Activated naive CD8-positive, alpha-beta T cell treated with anti-CD3 and anti-CD28 coated beads, Interleukin-2, amount 10 ng/mL, durations not matched to agents 7 days and 5 days (primary cell): ENCODE measurements around the gene TTLL5. TPM values are rescaled to one million over a fixed set of nuclear protein-coding genes. Genes with fewer than 3 reads are reported as not detected.
A peak's percentile ranks its signal among the peaks of the same experiment; 100 is the strongest.

Experiments
- ATAC-seq: fragments of 150-1000 bp; cut with Tn5 transposase; one replicate; pipeline ENCODE4 v1.10.0; 2021; ENCODE audit warnings: low read depth, moderate library complexity
- POLR2A ChIA-PET: fragments of 350-600 bp; sonication (Branson Sonifier 250); formaldehyde crosslinking; loops from one replicate; lab custom pipeline; 2021; ENCODE audit warnings: antibody characterized with exemption; lab: Charles Lee
- DNase-seq: peaks from one replicate; pipeline ENCODE4 v3.0.0; 2021
- H3K27ac Mint-ChIP-seq: one replicate; pipeline ENCODE4 v1.8.0; 2022; ENCODE audit warnings: mild to moderate bottlenecking, mixed read lengths
- H3K27me3 Mint-ChIP-seq: one replicate; pipeline ENCODE4 v1.8.0; 2022; ENCODE audit warnings: mild to moderate bottlenecking, moderate library complexity, mixed read lengths
- H3K36me3 Mint-ChIP-seq: one replicate; pipeline ENCODE4 v1.8.0; 2021; ENCODE audit warnings: mild to moderate bottlenecking, mixed read lengths
- H3K4me1 Mint-ChIP-seq: one replicate; pipeline ENCODE4 v1.8.0; 2021; ENCODE audit warnings: mixed read lengths
- H3K4me3 Mint-ChIP-seq: one replicate; pipeline ENCODE4 v1.8.0; 2022; ENCODE audit warnings: mild to moderate bottlenecking, moderate library complexity, mixed read lengths
- H3K9me3 Mint-ChIP-seq: one replicate; pipeline ENCODE4 v1.8.0; 2021; ENCODE audit warnings: mixed read lengths
- total RNA-seq, 2 experiments: library from RNA; stranded (reverse); gene quantifications; one replicate each; pipeline ENCODE4 v1.2.3, GENCODE V29; 2021

The TTLL5 gene
- total RNA-seq, 2 experiments from 2014 or later, result 31.8 to 32.7 TPM

DNA sequence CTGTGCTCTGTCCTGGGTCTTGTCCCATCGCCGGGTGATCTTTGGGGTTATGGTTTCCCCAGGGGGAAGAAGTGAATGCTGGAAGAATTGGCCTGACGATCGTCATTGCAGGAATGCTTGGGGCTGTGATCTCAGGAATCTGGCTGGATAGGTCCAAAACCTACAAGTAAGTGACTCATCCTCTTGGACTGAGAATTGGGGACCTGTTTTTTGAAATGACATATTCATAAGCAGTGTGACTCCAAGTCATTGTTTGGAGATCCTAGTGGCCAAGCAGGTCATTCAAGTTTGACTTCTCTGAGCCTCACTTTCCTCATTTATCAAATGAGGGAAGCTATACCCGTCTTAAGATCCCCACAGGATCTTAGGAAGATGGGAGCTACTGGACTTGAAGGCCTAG is 26.2 kb upstream of the TTLL5 start:
- H3K27me3 Mint-ChIP-seq, result no peaks in the 10 kb centered on the region
- POLR2A ChIA-PET, result no interaction called here

DNA sequence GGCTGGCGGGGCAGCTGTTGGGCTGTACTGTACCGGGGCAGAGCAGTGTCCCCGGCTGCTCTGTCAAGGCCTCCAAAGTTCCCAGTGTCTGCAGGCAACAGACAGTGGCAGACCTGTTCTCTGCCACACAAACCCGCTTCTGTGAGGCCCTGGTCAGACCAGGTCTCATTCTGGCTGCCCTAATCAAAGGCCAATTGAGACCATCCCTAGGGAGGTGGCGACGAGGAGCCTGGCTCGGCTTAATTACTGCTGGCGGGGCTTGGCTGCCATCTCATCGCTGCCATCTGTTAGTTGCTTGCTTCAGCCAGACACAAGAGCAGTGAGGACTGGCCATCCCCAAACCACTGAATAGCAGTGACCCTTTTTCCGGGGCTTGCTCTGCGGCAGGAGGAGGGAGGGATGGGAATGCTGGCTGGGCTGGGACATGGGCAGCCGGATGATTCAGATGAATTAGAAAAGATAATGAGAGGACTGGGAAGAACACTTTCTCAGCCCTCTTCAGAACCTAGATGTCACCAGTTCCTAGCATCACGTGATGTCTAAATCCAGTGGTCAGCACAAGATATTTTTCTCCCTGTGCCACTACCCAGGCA is 24.9 kb upstream of the TTLL5 start:
- Mint-ChIP-seq H3K27me3 (no peaks in the 10 kb centered on the region), H3K27ac (no peak overlapping the region), H3K36me3 (no peaks in the 10 kb centered on the region), H3K4me3 (no peak overlapping the region), H3K4me1 (no peaks in the 10 kb centered on the region), H3K9me3 (no peaks in the 10 kb centered on the region)
- ATAC-seq (no peak), DNase-seq (no peak)
- POLR2A ChIA-PET, result no interaction called here

More for the DNA sequence above, 26.2 kb upstream of the TTLL5 start:
- no peak overlapping the region for H3K4me3 Mint-ChIP-seq
- no peaks in the 10 kb centered on the region for H3K36me3 Mint-ChIP-seq
- no peak overlapping the region for H3K27ac Mint-ChIP-seq
- ATAC-seq, result no peak
- no peak for DNase-seq
- no peaks in the 10 kb centered on the region for H3K4me1 Mint-ChIP-seq
- H3K9me3 Mint-ChIP-seq, result no peaks in the 10 kb centered on the region

DNA sequence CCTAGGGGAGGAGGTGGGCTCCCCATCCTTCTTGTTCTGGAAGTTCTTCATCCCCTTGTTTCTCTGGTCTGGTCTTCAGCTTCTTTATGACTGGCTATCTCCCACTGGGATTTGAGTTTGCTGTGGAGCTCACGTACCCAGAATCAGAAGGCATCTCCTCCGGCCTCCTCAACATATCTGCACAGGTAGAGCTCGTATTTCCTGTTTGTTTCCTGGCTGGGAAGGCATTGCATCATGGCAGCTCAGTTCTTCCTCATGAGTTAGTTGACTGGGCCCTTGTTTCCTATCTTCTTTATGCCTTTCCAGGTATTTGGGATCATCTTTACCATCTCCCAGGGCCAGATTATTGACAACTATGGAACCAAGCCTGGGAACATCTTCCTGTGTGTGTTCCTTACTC is 20.2 kb upstream of the TTLL5 start:
- Mint-ChIP-seq H3K36me3 (peaks cover 2% of the 10 kb centered on the region), H3K4me1 (no peaks in the 10 kb centered on the region), H3K27me3 (no peaks in the 10 kb centered on the region), H3K9me3 (no peaks in the 10 kb centered on the region), H3K27ac (no peak overlapping the region), H3K4me3 (no peak overlapping the region)
- POLR2A ChIA-PET, result no interaction called here
- DNase-seq (no peak), ATAC-seq (no peak)

DNA sequence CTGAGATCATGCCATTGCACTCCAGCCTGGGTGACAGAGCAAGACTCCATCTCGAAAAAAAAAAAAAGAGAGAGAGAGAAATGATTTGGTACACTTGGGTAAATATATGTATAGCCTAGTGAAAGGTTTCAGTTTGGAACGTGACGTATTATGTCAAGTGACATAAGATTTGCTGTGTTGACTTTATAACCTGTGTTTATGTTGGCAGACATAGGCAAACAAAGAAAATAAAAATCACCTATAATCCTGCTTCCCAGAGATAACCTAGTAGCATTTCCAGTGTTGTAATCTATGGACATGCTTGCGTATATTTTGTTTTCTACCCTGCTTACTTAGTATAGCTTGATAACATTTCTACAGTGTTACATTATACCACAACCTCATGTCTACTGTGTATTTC is 17.1 kb upstream of the TTLL5 start:
- ATAC-seq (no peak), DNase-seq (no peak)
- POLR2A ChIA-PET, result no interaction called here
- H3K27ac Mint-ChIP-seq, result no peak overlapping the region
- H3K9me3 Mint-ChIP-seq, result no peaks in the 10 kb centered on the region
- H3K4me3 Mint-ChIP-seq, result no peak overlapping the region
- no peaks in the 10 kb centered on the region for H3K27me3 Mint-ChIP-seq
- H3K36me3 Mint-ChIP-seq, result peaks cover 4% of the 10 kb centered on the region
- no peaks in the 10 kb centered on the region for H3K4me1 Mint-ChIP-seq

DNA sequence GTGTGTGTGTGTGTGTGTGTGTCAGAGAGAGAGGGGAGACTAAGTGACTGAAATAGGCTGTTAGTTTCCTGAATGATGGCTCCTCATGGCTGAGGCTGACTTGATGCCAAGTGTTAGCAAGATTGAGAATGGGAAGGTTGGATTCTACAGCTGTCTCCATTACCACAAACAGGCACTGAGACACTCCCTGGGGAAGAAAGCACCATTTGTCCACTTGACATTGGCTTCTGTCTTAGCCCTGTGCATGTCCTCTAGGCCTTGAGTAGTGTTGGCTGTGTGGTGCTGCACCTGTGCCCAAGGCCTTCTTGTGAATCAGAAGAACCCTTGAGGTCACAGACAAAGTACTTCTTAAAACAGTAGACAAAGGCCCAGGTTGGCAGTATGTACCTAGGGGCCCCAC is 16.0 kb upstream of the TTLL5 start:
- Mint-ChIP-seq H3K27me3 (no peaks in the 10 kb centered on the region), H3K9me3 (no peaks in the 10 kb centered on the region), H3K27ac (no peak overlapping the region), H3K36me3 (peaks cover 13% of the 10 kb centered on the region), H3K4me1 (no peaks in the 10 kb centered on the region), H3K4me3 (no peak overlapping the region)
- POLR2A ChIA-PET, result no interaction called here
- ATAC-seq (no peak), DNase-seq (no peak)

DNA sequence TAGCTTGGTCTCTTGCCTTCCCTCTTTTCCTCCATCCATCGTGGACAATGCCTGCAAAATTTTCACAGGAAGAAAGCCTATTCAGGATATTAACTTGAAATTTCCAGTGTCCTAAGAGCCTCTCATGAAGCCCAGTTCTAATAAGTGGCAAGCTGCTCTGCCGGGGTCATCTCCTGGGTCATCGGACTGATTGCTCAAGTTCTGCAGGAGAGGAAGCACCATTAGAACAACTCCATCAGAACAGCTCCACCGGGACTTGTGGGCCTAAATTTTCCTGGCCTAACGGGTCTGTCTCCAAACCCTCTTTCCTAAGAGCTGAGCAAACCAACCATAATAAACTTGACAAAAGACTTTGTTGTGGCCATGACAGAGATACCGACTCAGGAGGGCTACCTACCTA is 14.3 kb upstream of the TTLL5 start:
- no peak overlapping the region for H3K27ac Mint-ChIP-seq
- no peaks in the 10 kb centered on the region for H3K4me1 Mint-ChIP-seq
- DNase-seq (no peak), ATAC-seq (no peak)
- POLR2A ChIA-PET, result interaction anchor here (0.6 kb wide), 1 partner anchor 345 kb away, joined by 6 read pairs; no protein-coding TSS in a partner anchor
- no peak overlapping the region for H3K4me3 Mint-ChIP-seq
- H3K36me3 Mint-ChIP-seq, result peaks cover 19% of the 10 kb centered on the region
- H3K9me3 Mint-ChIP-seq, result no peaks in the 10 kb centered on the region
- no peaks in the 10 kb centered on the region for H3K27me3 Mint-ChIP-seq

DNA sequence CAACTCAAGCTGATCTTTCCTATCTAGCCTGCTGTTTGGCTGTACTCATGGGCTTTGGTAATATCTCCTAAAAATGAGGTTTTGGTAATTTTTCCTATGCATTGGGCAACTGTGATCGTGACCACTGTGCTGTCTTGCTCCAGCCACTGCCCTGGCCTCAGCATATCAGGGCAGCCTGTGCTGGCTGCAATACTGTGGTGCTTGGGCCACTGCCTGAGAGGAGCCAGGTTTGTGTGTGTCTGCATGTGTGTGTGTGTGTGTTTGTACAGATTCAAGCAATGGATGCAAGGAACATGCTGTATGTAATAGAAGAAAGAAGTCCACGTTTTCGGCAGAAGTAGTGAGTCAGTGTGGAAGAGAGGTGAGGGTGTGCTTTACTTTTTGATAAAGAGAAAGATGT is 13.4 kb upstream of the TTLL5 start:
- Mint-ChIP-seq H3K27me3 (no peaks in the 10 kb centered on the region), H3K27ac (no peak overlapping the region), H3K4me1 (no peaks in the 10 kb centered on the region), H3K4me3 (no peak overlapping the region), H3K9me3 (no peaks in the 10 kb centered on the region), H3K36me3 (peaks cover 19% of the 10 kb centered on the region)
- DNase-seq (no peak), ATAC-seq (no peak)
- POLR2A ChIA-PET, result interaction anchor here (0.6 kb wide), 1 partner anchor 346 kb away, joined by 6 read pairs; no protein-coding TSS in a partner anchor

DNA sequence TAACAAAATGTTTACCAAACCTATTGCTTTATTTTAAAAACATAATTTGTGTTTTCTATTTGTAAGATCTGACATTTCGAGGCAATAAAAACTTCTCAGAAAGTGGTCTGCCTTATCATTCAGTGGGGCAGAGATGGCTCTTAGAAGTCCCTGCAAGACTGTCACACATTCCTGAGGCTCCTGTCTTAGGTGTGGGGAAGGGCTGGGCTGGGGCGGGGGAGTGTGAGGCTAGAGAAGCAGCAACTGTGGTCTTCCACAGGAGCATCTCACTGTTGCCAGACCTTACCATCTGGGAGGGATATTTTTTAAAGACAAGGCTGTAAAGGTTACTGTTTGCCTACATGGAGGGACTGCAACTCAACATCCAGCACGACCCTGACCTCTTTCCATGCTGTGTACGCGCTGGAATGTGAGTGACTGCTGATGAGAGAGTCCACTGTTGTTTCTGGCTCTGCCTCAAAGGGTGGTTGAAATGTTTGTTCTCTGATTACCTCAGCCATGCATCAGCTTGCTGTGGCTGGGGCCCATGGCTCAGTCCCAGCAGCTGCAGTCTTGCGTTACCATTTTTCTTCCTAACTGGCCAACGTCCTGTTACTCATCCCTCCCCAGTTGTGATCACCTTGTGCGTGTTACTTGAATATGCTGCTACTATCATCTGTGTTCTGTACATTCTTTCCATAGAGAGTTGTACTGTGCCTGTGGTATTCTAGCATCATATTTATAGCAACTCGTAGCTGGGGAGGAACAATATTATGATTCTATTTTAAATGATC is 12.8 kb upstream of the TTLL5 start:
- DNase-seq, result no peak
- H3K4me1 Mint-ChIP-seq, result no peaks in the 10 kb centered on the region
- no peaks in the 10 kb centered on the region for H3K27me3 Mint-ChIP-seq
- no peaks in the 10 kb centered on the region for H3K9me3 Mint-ChIP-seq
- peak overlapping the region; percentile 9 for H3K27ac Mint-ChIP-seq
- POLR2A ChIA-PET, result no interaction called here
- no peak overlapping the region for H3K4me3 Mint-ChIP-seq
- ATAC-seq, result no peak
- H3K36me3 Mint-ChIP-seq, result peaks cover 19% of the 10 kb centered on the region

DNA sequence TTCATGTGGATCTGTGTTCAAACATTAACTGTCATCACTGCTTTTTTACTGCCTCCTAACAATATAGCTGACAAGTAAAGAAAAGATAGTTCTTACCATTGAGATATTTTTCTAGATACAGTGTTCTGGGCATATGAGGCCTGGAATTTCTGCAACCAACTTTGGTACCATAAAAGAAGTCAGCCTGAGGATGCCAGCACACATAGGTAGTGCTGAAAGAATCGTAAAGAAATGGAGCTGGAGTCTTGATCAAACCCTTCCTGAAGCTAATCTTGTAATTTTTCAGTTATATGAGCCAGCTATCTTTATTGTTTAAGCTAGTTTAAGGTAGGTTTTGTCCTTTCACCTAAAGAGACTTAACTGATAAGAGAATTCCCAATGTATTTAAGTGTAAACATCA is 11.7 kb upstream of the TTLL5 start:
- DNase-seq (no peak), ATAC-seq (no peak)
- Mint-ChIP-seq H3K9me3 (no peaks in the 10 kb centered on the region), H3K4me3 (no peak overlapping the region), H3K36me3 (peaks cover 19% of the 10 kb centered on the region), H3K27ac (no peak overlapping the region), H3K4me1 (peaks cover 2% of the 10 kb centered on the region), H3K27me3 (no peaks in the 10 kb centered on the region)
- POLR2A ChIA-PET, result interaction anchor here (0.7 to 1.0 kb wide), 2 partner anchors 11 to 33 kb away, joined by 3 to 6 read pairs; partner anchors contain the start of genes ERG28 and TTLL5

DNA sequence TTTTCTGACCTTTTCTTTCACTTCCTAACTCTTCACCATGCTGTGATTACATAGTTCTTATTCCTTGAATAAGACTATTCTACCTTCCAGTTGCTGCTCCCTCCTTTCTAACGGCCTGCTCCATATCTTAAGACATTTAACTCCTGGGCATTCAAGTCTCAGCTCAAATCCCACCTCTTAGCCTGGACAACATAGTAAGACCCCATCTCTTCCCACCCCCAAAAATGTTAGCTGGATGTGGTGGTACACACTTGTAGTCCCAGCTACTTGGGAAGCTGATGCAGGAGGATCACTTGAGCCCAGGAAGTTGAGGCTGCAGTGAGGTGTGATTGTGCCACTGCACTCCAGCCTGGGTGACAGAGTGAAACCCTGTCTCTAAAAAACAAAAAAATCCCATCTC is 11.3 kb upstream of the TTLL5 start:
- no peak for ATAC-seq
- no peak for DNase-seq
- H3K36me3 Mint-ChIP-seq, result peaks cover 20% of the 10 kb centered on the region
- peaks cover 2% of the 10 kb centered on the region for H3K4me1 Mint-ChIP-seq
- no peak overlapping the region for H3K27ac Mint-ChIP-seq
- no peaks in the 10 kb centered on the region for H3K27me3 Mint-ChIP-seq
- no peaks in the 10 kb centered on the region for H3K9me3 Mint-ChIP-seq
- H3K4me3 Mint-ChIP-seq, result no peak overlapping the region
- POLR2A ChIA-PET, result interaction anchor here (1.0 kb wide), 1 partner anchor 11 kb away, joined by 3 read pairs; the partner anchor contains the start of genes ERG28 and TTLL5

DNA sequence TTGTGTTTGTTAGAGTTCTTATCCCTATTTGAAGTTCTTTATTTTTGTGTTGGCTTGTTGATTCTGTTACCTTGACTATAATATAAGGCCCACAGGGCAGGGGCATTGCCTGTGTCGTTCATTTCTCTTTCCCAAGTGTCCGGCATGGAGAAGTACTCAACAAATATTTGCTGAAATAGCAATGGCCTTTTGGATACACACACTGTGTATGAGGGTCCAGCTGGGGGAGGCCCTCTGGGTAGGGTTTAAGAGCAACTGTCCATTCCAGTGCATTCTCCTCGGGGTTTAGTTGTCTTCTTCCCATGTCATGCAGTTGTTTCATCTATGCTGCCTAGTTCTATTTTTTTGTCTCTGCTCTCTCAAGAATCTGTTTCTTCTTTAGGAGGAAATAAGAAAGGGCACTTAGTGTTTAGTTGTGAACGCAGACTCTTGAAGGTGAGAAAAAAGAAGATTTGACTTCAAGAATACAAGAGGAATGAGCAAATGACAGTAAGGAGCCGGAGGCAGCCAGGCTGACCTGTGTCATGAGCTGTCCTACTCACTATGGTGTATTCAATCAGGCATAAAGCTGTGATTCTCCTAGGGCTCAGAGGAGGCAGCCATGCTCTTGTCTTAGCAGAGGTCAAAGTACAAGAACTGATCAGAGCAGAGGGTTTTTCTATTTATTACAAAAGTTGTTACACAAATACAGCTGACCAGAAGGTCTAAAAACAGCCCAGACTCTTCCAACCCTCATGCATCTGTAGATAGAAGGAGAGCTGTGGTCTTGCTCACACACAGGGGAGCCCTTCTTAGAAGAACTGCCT is 10.6 kb upstream of the TTLL5 start:
- ATAC-seq (no peak), DNase-seq (no peak)
- H3K27ac Mint-ChIP-seq, result no peak overlapping the region
- POLR2A ChIA-PET, result no interaction called here
- no peaks in the 10 kb centered on the region for H3K27me3 Mint-ChIP-seq
- peaks cover 19% of the 10 kb centered on the region for H3K36me3 Mint-ChIP-seq
- H3K9me3 Mint-ChIP-seq, result no peaks in the 10 kb centered on the region
- peaks cover 2% of the 10 kb centered on the region for H3K4me1 Mint-ChIP-seq
- H3K4me3 Mint-ChIP-seq, result no peak overlapping the region

DNA sequence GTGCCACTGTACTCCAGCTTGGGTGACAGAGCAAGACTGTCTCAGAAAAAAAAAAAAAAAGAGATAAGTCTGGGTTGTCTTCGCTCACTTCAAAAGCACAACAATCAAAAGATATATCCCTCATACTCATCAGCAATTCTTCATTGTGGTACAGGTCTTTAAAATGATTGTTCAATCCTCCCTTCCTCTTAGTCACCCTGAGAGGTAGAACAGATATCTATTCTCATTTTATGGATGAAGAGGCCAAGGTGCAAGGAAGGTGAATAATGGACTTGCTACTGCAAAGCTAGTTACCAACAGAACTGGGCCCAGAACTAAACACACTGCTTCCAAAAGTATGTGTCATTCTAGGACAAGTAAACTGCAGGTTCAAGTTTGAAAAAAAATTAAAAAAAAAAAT is 7.5 kb upstream of the TTLL5 start:
- no peaks in the 10 kb centered on the region for H3K9me3 Mint-ChIP-seq
- POLR2A ChIA-PET, result no interaction called here
- H3K27ac Mint-ChIP-seq, result no peak overlapping the region
- peaks cover 17% of the 10 kb centered on the region for H3K36me3 Mint-ChIP-seq
- ATAC-seq, result no peak
- H3K4me3 Mint-ChIP-seq, result no peak overlapping the region
- H3K27me3 Mint-ChIP-seq, result no peaks in the 10 kb centered on the region
- peaks cover 5% of the 10 kb centered on the region for H3K4me1 Mint-ChIP-seq
- DNase-seq, result no peak

DNA sequence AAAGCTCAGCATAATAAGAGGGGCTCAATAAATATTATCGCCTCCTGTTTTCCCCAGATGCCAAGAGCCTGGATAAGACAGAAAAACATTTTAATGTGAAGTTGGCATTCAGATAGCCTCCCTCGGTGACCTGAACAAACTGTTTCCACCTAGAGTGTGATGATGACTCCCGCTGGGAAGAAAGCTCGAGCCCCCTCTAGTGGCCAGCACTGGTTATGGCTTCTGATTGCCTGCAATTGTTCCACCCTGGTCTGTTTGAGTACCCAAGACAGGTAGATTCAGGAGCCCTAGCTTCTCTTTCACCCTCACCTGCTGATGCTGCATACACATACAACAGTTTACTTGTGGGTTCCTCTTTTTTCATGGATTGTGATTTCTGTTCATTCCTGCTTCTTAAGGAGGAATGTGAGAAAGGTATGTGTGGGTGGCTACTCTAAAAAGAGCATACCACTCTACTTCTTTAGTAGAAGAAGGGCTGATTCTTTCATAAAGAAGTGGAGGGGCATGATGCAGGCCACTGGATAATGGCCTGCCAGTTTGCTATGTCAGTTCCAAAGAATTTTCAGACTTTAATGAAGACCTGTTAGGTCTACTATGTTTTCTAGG is 6.8 kb upstream of the TTLL5 start:
- POLR2A ChIA-PET, result no interaction called here
- ATAC-seq (peak; percentile 85), DNase-seq (peak; percentile 81)
- H3K36me3 Mint-ChIP-seq, result peaks cover 17% of the 10 kb centered on the region
- H3K4me3 Mint-ChIP-seq, result no peak overlapping the region
- no peak overlapping the region for H3K27ac Mint-ChIP-seq
- H3K27me3 Mint-ChIP-seq, result no peaks in the 10 kb centered on the region
- H3K9me3 Mint-ChIP-seq, result no peaks in the 10 kb centered on the region
- H3K4me1 Mint-ChIP-seq, result peaks cover 8% of the 10 kb centered on the region
